ENCODE data around the gene CACNA1E. TPM values are rescaled to one million over a fixed set of nuclear protein-coding genes. Genes with fewer than 3 reads are reported as not detected.

Gene CACNA1E
- total and polyA plus RNA-seq, 2 donors (not counting 1 experiment from before 2014, with no cell fraction given): 0.37 to 0.40 TPM

DNA sequence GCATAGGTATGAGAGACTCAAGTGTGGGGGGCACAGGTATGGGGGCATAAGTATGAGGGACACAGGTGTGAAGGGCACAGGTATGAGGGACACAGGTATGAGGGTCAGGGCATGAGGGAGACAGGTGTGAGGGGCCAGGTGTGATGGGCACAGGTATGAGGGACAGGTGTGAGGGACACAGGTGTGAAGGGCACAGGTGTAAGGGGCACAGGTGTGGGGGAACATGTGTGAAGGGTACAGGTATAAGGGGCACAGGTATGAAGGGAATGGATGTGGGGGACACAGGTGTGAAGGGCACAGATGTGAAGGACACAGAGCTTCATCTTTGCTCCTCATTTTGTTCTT, 41.2 kb upstream of the CACNA1E start:
- Histone ChIP-seq H3K36me3 (replicated peaks in 1 of 2; ENCODE audit: control extremely low read depth in 1 of 2, control insufficient read depth in 1 of 2, extremely low read depth in 1 of 2, insufficient read depth in 2 of 2, low read length in 1 of 2) (no peaks in the 10 kb centered on the region), H3K27me3 (replicated peaks in 1 of 4; ENCODE audit: control extremely low read depth in 1 of 4, control insufficient read depth in 3 of 4, insufficient read depth in 4 of 4, low read length in 3 of 4) (no peaks in the 10 kb centered on the region), H3K4me2 (replicated peaks; ENCODE audit: low read depth, low read length, poor library complexity, severe bottlenecking) (no peak overlapping the region), H4K20me1 (ENCODE audit: control insufficient read depth, insufficient read depth, low read length, poor library complexity, severe bottlenecking) (no peaks in the 10 kb centered on the region), H3K27ac (ENCODE audit: low read length in 2 of 2) (no peak overlapping the region), H3K79me2 (ENCODE audit: control insufficient read depth, insufficient read depth, low read length) (no peaks in the 10 kb centered on the region), H3K4me3 (ENCODE audit: control extremely low read depth in 1 of 5, extremely low read depth in 1 of 5, insufficient read depth in 1 of 5, low read depth in 2 of 5, low read length in 4 of 5) (no peak overlapping the region), H2AFZ (ENCODE audit: insufficient read depth, low read depth, low read length, poor library complexity, severe bottlenecking) (no peak overlapping the region), H3K9me3 (ENCODE audit: control extremely low read depth in 1 of 3, control insufficient read depth in 2 of 3, insufficient read depth in 1 of 3, low read length in 2 of 3) (peaks cover 0 to 2% (median 0%) of the 10 kb centered on the region in 3 donors), H3K4me1 (ENCODE audit: control insufficient read depth in 2 of 2, insufficient read depth in 2 of 2, low read length in 2 of 2) (no peaks in the 10 kb centered on the region), H3K9ac (ENCODE audit: low read length) (no peak overlapping the region)
- no peak for DNase-seq
- H3K27ac Mint-ChIP-seq: no peak overlapping the region
- ChIA-PET POLR2A (no interaction called here), CTCF (no interaction called here)
- H3K4me1 Mint-ChIP-seq: no peaks in the 10 kb centered on the region
- no peak for TF ChIP-seq EZH2 (IDR thresholded peaks at IDR 0.05; ENCODE audit: borderline replicate concordance, insufficient read depth, low read depth, low read length, poor library complexity, severe bottlenecking)
- TF ChIP-seq, protein P1, sequence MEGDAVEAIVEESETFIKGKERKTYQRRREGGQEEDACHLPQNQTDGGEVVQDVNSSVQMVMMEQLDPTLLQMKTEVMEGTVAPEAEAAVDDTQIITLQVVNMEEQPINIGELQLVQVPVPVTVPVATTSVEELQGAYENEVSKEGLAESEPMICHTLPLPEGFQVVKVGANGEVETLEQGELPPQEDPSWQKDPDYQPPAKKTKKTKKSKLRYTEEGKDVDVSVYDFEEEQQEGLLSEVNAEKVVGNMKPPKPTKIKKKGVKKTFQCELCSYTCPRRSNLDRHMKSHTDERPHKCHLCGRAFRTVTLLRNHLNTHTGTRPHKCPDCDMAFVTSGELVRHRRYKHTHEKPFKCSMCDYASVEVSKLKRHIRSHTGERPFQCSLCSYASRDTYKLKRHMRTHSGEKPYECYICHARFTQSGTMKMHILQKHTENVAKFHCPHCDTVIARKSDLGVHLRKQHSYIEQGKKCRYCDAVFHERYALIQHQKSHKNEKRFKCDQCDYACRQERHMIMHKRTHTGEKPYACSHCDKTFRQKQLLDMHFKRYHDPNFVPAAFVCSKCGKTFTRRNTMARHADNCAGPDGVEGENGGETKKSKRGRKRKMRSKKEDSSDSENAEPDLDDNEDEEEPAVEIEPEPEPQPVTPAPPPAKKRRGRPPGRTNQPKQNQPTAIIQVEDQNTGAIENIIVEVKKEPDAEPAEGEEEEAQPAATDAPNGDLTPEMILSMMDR (IDR thresholded peaks at IDR 0.05): no peak
- H3K9me3 Mint-ChIP-seq (ENCODE audit: insufficient read depth): no peaks in the 10 kb centered on the region
- H3K4me3 Mint-ChIP-seq: no peak overlapping the region
- H3K27me3 Mint-ChIP-seq: peaks cover 30% of the 10 kb centered on the region
- no peak for ATAC-seq (ENCODE audit: low read depth)
- intact Hi-C loops (cut with micrococcal nuclease): no loop called here

DNA sequence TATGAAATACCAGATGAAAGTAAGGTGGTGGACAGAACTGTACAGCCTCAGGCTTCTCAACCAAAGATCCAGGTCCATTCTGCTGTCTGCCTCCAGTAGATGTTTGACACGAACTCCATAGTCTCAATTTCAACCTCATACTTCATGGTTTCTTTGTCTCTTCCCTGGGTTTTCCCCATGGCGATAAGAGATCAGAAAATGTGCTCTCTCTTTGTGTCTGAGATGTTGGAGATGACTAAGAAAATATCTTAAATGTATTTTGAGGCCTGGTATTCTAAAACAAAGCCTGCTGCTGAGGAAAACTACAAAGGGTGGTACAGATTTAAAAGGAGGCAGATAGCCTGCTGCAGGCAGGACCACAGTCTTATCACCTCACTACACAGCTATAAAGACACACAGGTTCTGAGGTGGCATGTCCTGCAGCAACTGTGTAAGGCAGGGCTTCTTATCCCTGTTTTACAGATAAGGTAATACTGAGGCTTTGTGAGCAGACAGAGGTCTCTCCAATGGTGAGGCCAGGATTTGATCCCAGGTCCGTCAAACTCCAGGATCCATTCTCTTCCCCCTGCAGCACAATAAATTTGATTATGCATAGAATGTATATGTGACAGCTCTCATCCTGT, 40.0 kb upstream of the CACNA1E start:
- ATAC-seq (ENCODE audit: low read depth): no peak

More for the DNA sequence above, 40.0 kb upstream of the CACNA1E start:
- Histone ChIP-seq H3K79me2 (ENCODE audit: control insufficient read depth, insufficient read depth, low read length) (no peaks in the 10 kb centered on the region), H3K9ac (ENCODE audit: low read length) (no peak overlapping the region), H3K27me3 (replicated peaks in 1 of 4; ENCODE audit: control extremely low read depth in 1 of 4, control insufficient read depth in 3 of 4, insufficient read depth in 4 of 4, low read length in 3 of 4) (no peaks in the 10 kb centered on the region), H3K4me2 (replicated peaks; ENCODE audit: low read depth, low read length, poor library complexity, severe bottlenecking) (no peak overlapping the region), H3K36me3 (replicated peaks in 1 of 2; ENCODE audit: control extremely low read depth in 1 of 2, control insufficient read depth in 1 of 2, extremely low read depth in 1 of 2, insufficient read depth in 2 of 2, low read length in 1 of 2) (no peaks in the 10 kb centered on the region), H4K20me1 (ENCODE audit: control insufficient read depth, insufficient read depth, low read length, poor library complexity, severe bottlenecking) (no peaks in the 10 kb centered on the region), H3K4me3 (ENCODE audit: control extremely low read depth in 1 of 5, extremely low read depth in 1 of 5, insufficient read depth in 1 of 5, low read depth in 2 of 5, low read length in 4 of 5) (no peak overlapping the region), H3K9me3 (ENCODE audit: control extremely low read depth in 1 of 3, control insufficient read depth in 2 of 3, insufficient read depth in 1 of 3, low read length in 2 of 3) (peaks cover 0 to 3% (median 0%) of the 10 kb centered on the region in 3 donors), H3K4me1 (ENCODE audit: control insufficient read depth in 2 of 2, insufficient read depth in 2 of 2, low read length in 2 of 2) (no peaks in the 10 kb centered on the region), H2AFZ (ENCODE audit: insufficient read depth, low read depth, low read length, poor library complexity, severe bottlenecking) (no peak overlapping the region), H3K27ac (ENCODE audit: low read length in 2 of 2) (no peak overlapping the region)
- no peak for TF ChIP-seq EZH2 (IDR thresholded peaks at IDR 0.05; ENCODE audit: borderline replicate concordance, insufficient read depth, low read depth, low read length, poor library complexity, severe bottlenecking)
- TF ChIP-seq, protein P1 (IDR thresholded peaks at IDR 0.05): no peak
- Mint-ChIP-seq H3K4me3 (no peak overlapping the region), H3K9me3 (ENCODE audit: insufficient read depth) (no peaks in the 10 kb centered on the region), H3K4me1 (no peaks in the 10 kb centered on the region), H3K27ac (no peak overlapping the region), H3K27me3 (peaks cover 22% of the 10 kb centered on the region)
- POLR2A ChIA-PET: no interaction called here
- intact Hi-C loops (cut with micrococcal nuclease): no loop called here
- CTCF ChIA-PET: no interaction called here
- no CpG with 5 or more reads among the region's 3 CpGs for WGBS (ENCODE audit: insufficient coverage)
- DNase-seq: no peak
